Nephron (organoid): ENCODE results near the gene MAP3K20.

ENCODE experiments used
- H3K27ac Mint-ChIP-seq, 3 experiments: 2 replicates each; pipeline ENCODE4 v1.8.0; 2020; ENCODE audit warnings: mixed read lengths in 3 of 3, mild to moderate bottlenecking in 2 of 3, moderate library complexity in 1 of 3
- H3K27me3 Mint-ChIP-seq: 2 replicates; pipeline ENCODE4 v1.8.0; 2021; ENCODE audit warnings: low read depth, mild to moderate bottlenecking, moderate library complexity, mixed read lengths
- H3K36me3 Mint-ChIP-seq: 2 replicates; pipeline ENCODE4 v1.8.0; 2020; ENCODE audit warnings: low read depth, mixed read lengths
- H3K4me1 Mint-ChIP-seq: 2 replicates; pipeline ENCODE4 v1.8.0; 2020; ENCODE audit warnings: mixed read lengths
- H3K4me3 Mint-ChIP-seq, 3 experiments: 2 replicates each; pipeline ENCODE4 v1.8.0; 2020; ENCODE audit warnings: mild to moderate bottlenecking in 3 of 3, mixed read lengths in 3 of 3, moderate library complexity in 2 of 3
- H3K9me3 Mint-ChIP-seq: 2 replicates; pipeline ENCODE4 v1.8.0; 2020; ENCODE audit warnings: mixed read lengths
- TF ChIP-seq, protein P1 (sequence below), 3 experiments: fragments of 200-600 bp; sonication (generic); IDR thresholded peaks; one replicate each; pipeline ENCODE4 v1.5.0; 2021; ENCODE audit warnings: antibody characterized with exemption in 3 of 3; ENCODE audit not compliant: unreplicated experiment in 3 of 3

Gene MAP3K20

GRCh38 chr2:173094731-173095130, 19.1 kb downstream of the MAP3K20 start:
- H3K36me3 Mint-ChIP-seq: peaks cover 22% of the 10 kb centered on the region
- no peak overlapping the region for H3K27ac Mint-ChIP-seq
- no peaks in the 10 kb centered on the region for H3K9me3 Mint-ChIP-seq
- no peaks in the 10 kb centered on the region for H3K27me3 Mint-ChIP-seq
- TF ChIP-seq, protein P1, sequence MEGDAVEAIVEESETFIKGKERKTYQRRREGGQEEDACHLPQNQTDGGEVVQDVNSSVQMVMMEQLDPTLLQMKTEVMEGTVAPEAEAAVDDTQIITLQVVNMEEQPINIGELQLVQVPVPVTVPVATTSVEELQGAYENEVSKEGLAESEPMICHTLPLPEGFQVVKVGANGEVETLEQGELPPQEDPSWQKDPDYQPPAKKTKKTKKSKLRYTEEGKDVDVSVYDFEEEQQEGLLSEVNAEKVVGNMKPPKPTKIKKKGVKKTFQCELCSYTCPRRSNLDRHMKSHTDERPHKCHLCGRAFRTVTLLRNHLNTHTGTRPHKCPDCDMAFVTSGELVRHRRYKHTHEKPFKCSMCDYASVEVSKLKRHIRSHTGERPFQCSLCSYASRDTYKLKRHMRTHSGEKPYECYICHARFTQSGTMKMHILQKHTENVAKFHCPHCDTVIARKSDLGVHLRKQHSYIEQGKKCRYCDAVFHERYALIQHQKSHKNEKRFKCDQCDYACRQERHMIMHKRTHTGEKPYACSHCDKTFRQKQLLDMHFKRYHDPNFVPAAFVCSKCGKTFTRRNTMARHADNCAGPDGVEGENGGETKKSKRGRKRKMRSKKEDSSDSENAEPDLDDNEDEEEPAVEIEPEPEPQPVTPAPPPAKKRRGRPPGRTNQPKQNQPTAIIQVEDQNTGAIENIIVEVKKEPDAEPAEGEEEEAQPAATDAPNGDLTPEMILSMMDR (IDR thresholded peaks at IDR 0.05; ENCODE audit: unreplicated experiment in 3 of 3): no peak
- H3K4me3 Mint-ChIP-seq: no peak overlapping the region
- H3K4me1 Mint-ChIP-seq: peaks cover 17% of the 10 kb centered on the region

- H3K9me3 Mint-ChIP-seq: no peaks in the 10 kb centered on the region
- H3K27ac Mint-ChIP-seq: no peak overlapping the region
- H3K27me3 Mint-ChIP-seq: no peaks in the 10 kb centered on the region
- H3K36me3 Mint-ChIP-seq: peaks cover 22% of the 10 kb centered on the region
- peaks cover 14% of the 10 kb centered on the region for H3K4me1 Mint-ChIP-seq
- TF ChIP-seq, protein P1 (IDR thresholded peaks at IDR 0.05; ENCODE audit: unreplicated experiment in 3 of 3): no peak
- H3K4me3 Mint-ChIP-seq: no peak overlapping the region
These were observed 19.7 kb downstream of the MAP3K20 start for GRCh38 chr2:173095356-173095755.

- TF ChIP-seq, protein P1 (IDR thresholded peaks at IDR 0.05; ENCODE audit: unreplicated experiment in 3 of 3): no peak
- Mint-ChIP-seq H3K9me3 (no peaks in the 10 kb centered on the region), H3K27me3 (no peaks in the 10 kb centered on the region), H3K4me3 (no peak overlapping the region), H3K36me3 (peaks cover 13% of the 10 kb centered on the region), H3K27ac (no peak overlapping the region), H3K4me1 (peaks cover 4% of the 10 kb centered on the region)
These were observed 23.6 kb downstream of the MAP3K20 start for GRCh38 chr2:173099271-173099670.

- no peak overlapping the region for H3K4me3 Mint-ChIP-seq
- H3K36me3 Mint-ChIP-seq: peaks cover 8% of the 10 kb centered on the region
- TF ChIP-seq, protein P1 (IDR thresholded peaks at IDR 0.05; ENCODE audit: unreplicated experiment in 3 of 3): no peak
- no peaks in the 10 kb centered on the region for H3K9me3 Mint-ChIP-seq
- H3K4me1 Mint-ChIP-seq: peaks cover 4% of the 10 kb centered on the region
- no peak overlapping the region for H3K27ac Mint-ChIP-seq
- H3K27me3 Mint-ChIP-seq: no peaks in the 10 kb centered on the region
These were observed 24.2 kb downstream of the MAP3K20 start for GRCh38 chr2:173099804-173100203.

DNA sequence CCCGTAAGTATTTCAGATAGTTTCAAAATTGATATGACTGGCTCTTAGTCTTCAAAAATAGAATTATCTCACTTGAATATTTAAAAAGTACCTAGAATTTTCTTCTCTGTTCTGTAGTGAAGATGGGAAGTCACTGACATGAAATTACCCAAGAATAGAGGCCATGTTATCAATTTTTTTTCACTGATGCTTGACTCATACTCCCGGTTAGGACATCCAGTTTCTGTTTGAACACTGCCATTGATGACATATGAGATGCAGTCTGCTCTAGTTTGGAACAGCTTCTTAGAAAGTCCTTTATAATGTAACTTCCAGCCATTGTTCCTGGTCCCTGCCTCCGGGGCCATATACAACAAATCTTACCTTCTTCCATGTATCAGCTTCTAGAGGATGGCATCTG, 26.0 kb downstream of the MAP3K20 start:
- Mint-ChIP-seq H3K9me3 (no peaks in the 10 kb centered on the region), H3K36me3 (peaks cover 1% of the 10 kb centered on the region), H3K4me3 (no peak overlapping the region), H3K27ac (no peak overlapping the region), H3K4me1 (peaks cover 8% of the 10 kb centered on the region), H3K27me3 (no peaks in the 10 kb centered on the region)
- TF ChIP-seq, protein P1 (IDR thresholded peaks at IDR 0.05; ENCODE audit: unreplicated experiment in 3 of 3): no peak

- Mint-ChIP-seq H3K27ac (no peak overlapping the region), H3K36me3 (no peaks in the 10 kb centered on the region), H3K9me3 (no peaks in the 10 kb centered on the region), H3K27me3 (no peaks in the 10 kb centered on the region), H3K4me1 (peaks cover 10% of the 10 kb centered on the region), H3K4me3 (no peak overlapping the region)
- TF ChIP-seq, protein P1 (IDR thresholded peaks at IDR 0.05; ENCODE audit: unreplicated experiment in 3 of 3): no peak
These were observed 28.5 kb downstream of the MAP3K20 start for GRCh38 chr2:173104156-173104555.
